ENCODE results near the gene ESAM.

The ESAM gene

GRCh38 chr11:124732230-124732629, 29.9 kb downstream of the ESAM start:
- no peak for DNase-seq (ENCODE audit: low read depth, low spot score)

- DNase-seq (ENCODE audit: low read depth, low spot score), result no peak
Observed at GRCh38 chr11:124729571-124729970, 32.5 kb downstream of the ESAM start.

- DNase-seq (ENCODE audit: low read depth, low spot score), result no peak
Observed at GRCh38 chr11:124728134-124728533, 34.0 kb downstream of the ESAM start.

GRCh38 chr11:124727474-124727873, 34.6 kb downstream of the ESAM start:
- DNase-seq (ENCODE audit: low read depth, low spot score), result no peak

GRCh38 chr11:124725719-124726105, 36.4 kb downstream of the ESAM start:
- no peak for DNase-seq (ENCODE audit: low read depth, low spot score)

- no peak for DNase-seq (ENCODE audit: low read depth, low spot score)
Observed at GRCh38 chr11:124724979-124725718, 36.9 kb downstream of the ESAM start.

- DNase-seq (ENCODE audit: low read depth, low spot score), result no peak
Observed at GRCh38 chr11:124722176-124722575, 39.9 kb downstream of the ESAM start.

- DNase-seq (ENCODE audit: low read depth, low spot score), result no peak
Observed at GRCh38 chr11:124719534-124719933, 42.6 kb downstream of the ESAM start.

GRCh38 chr11:124718801-124719200, 43.3 kb downstream of the ESAM start:
- DNase-seq (ENCODE audit: low read depth, low spot score), result no peak

- no peak for DNase-seq (ENCODE audit: low read depth, low spot score)
Observed at GRCh38 chr11:124717786-124718651, 44.1 kb downstream of the ESAM start.

- no peak for DNase-seq (ENCODE audit: low read depth, low spot score)
Observed at GRCh38 chr11:124717421-124717785, 44.7 kb downstream of the ESAM start.

- DNase-seq (ENCODE audit: low read depth, low spot score), result no peak
Observed at GRCh38 chr11:124716591-124716990, 45.5 kb downstream of the ESAM start.

- no peak for DNase-seq (ENCODE audit: low read depth, low spot score)
Observed at GRCh38 chr11:124712392-124712791, 49.7 kb downstream of the ESAM start.

GRCh38 chr11:124707829-124708228, 54.3 kb downstream of the ESAM start:
- no peak for DNase-seq (ENCODE audit: low read depth, low spot score)
